Ovary (tissue), 9 donors: ENCODE results near the gene IRS1. TPM values are rescaled to one million over a fixed set of nuclear protein-coding genes. Genes with fewer than 3 reads are reported as not detected.
"Not testable (repeated sequence)": the region's sequence is repeated elsewhere in the genome, so short reads cannot be mapped to it uniquely, and the experiment has no call there.

Source experiments
- DNase-seq, 5 donors: peaks; one replicate each; pipeline ENCODE4 v3.0.0-alpha.2; 2019 to 2020
- H3K27ac ChIP-seq, 2 donors: fragments of 200-600 bp; one replicate each; pipeline versions ENCODE4 v1.5.1 to v1.8.0; 2019 to 2022
- H3K27me3 ChIP-seq: fragments of 200-600 bp; one replicate; pipeline ENCODE4 v1.8.0; 2022
- H3K36me3 ChIP-seq: fragments of 200-600 bp; sonication (generic); one replicate; pipeline ENCODE4 v1.5.1; 2019
- H3K4me1 ChIP-seq: one replicate; pipeline ENCODE4 v1.8.1; 2013; ENCODE audit warnings: mild to moderate bottlenecking, moderate library complexity; ENCODE audit not compliant: insufficient read depth
- H3K4me3 ChIP-seq: fragments of 200-600 bp; sonication (generic); one replicate; pipeline ENCODE4 v1.5.1; 2017
- H3K9me3 ChIP-seq, 2 donors: fragments of 200-600 bp in 1 of 2; sonication (generic) in 1 of 2; one replicate each; pipeline versions ENCODE4 v1.5.1 to v1.8.1; 2013 to 2019; ENCODE audit warnings: mild to moderate bottlenecking in 1 of 2, moderate library complexity in 1 of 2
- EP300 ChIP-seq: sonication (generic); formaldehyde crosslinking; IDR thresholded peaks from one replicate; pipeline ENCODE4 v1.6.1; 2017; ENCODE audit warnings: antibody characterized with exemption
- POLR2A ChIP-seq: fragments of 450-650 bp; IDR thresholded peaks from one replicate; pipeline ENCODE4 v1.6.1; 2017; ENCODE audit warnings: antibody characterized with exemption, mild to moderate bottlenecking, moderate library complexity
- WGBS, 3 donors: extraction: QIAGEN DNeasy Blood & Tissue Kit in 1 of 3; methylation state at CpG; one replicate each; pipeline versions ENCODE4 v1.1.5 to v1.1.7; 2013 to 2017; 5-methylcytosine and 5-hydroxymethylcytosine counted together
- intact Hi-C, 4 donors: fragments of 100-400 bp; cut with DNase I; formaldehyde crosslinking; loops; one replicate each; pipeline versions ENCODE4 v1.11.0 to v1.15.1; 2022 to 2023
- polyA plus RNA-seq, 2 donors: library from polyadenylated mRNA; stranded (reverse); fragments of 200-250 nt in 1 of 2; fragments of 350-450 nt in 1 of 2; fragmentation: Illumina TruSeq in 1 of 2; extraction: RNeasy Lipid Tissue Mini Kit (QIAGEN cat#74804) in 1 of 2; gene quantifications; one replicate each; pipeline ENCODE4 v1.2.3, GENCODE V29; 2013 to 2014
- total RNA-seq, 7 donors: library from RNA; depleted of rRNA in 2 of 7; stranded (reverse); fragments of >200 nt in 2 of 7; fragmentation: NEBNext Ultra II Directional in 3 of 7; extraction: Animal tissue kit (Norgen Biotek cat#: 25700) in 3 of 7; gene quantifications; one replicate each; pipeline versions ENCODE4 v1.1.0 to v1.2.4, GENCODE V29; 2016 to 2023
- TF ChIP-seq, protein P1 (sequence below), 3 donors: fragments of 450-650 bp in 2 of 3; fragments of 200-600 bp in 1 of 3; IDR thresholded peaks; one replicate each; pipeline versions ENCODE4 v1.5.1 to v1.8.0; 2016 to 2022; ENCODE audit warnings: antibody characterized with exemption in 3 of 3, mild to moderate bottlenecking in 1 of 3
- donor health status: DM: no; HTN: no; CAD: no; lungs with moderate emphysema.
- donor health status: DM: no; HTN: no; CAD: no.
- donor health status: Bipolar disorder and iron deficiency.
- donor health status: DM: yes; HTN: yes; CAD: no.
- donor health status: DM: no; HTN: no; CAD: no.
- donor health status: DM: yes; HTN: yes; CAD: no.

The IRS1 gene
- total and polyA plus RNA-seq, 9 donors, result 22.3 to 87.0 (median 44.1) TPM

DNA sequence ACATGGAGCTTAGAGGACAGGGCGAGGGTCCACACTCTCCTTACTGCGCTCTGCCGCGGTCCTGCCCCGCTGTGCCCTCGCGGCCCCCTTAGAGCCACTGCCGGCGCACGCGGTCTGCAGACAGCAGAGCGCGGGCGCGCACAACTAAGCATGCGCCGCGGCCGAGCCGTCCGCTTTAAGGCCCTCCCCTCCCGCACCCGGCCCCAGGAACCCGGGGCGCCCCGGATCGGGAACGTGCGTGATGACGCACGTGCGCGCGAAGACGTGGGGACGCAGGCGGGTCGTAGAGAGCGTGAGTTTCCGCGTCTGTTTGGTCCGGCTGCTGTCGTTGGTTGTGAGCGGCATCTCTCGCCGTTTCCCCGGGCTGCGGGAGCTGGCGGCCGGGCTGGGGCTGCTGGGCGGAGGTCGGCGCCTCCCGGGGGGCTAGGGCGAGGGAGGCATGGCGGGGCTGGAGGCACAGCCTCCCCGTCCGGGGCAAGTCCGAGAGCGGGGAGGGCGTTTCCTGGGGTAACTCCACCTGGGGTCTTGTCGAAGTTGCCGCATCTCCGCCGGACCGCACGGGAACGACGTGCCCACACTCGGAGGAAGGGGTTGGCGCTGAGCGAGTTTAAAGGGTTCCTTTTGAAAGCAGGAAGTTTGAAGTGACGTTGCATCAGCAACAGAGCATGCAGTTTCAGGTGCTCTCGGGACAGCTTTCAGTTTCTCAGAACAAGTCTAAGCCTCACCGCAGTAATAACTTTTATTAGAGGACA lies 36.4 kb upstream of the IRS1 start, which contains the start of gene RHBDD1:
Gene RHBDD1, plus strand, starts transcription at position 259 of the 752 bp plus-strand sequence. CDS start 28,640 bp downstream, outside the sequence.
- H3K9me3 ChIP-seq, result no peaks in the 10 kb centered on the region
- 1% methylated on average over 57 to 75 of the region's 75 CpGs for WGBS, 3 donors
- peak within 1 kb of the TSS; percentile 85 for H3K4me3 ChIP-seq
- peak; percentile 84 for TF ChIP-seq POLR2A
- TF ChIP-seq, protein P1, sequence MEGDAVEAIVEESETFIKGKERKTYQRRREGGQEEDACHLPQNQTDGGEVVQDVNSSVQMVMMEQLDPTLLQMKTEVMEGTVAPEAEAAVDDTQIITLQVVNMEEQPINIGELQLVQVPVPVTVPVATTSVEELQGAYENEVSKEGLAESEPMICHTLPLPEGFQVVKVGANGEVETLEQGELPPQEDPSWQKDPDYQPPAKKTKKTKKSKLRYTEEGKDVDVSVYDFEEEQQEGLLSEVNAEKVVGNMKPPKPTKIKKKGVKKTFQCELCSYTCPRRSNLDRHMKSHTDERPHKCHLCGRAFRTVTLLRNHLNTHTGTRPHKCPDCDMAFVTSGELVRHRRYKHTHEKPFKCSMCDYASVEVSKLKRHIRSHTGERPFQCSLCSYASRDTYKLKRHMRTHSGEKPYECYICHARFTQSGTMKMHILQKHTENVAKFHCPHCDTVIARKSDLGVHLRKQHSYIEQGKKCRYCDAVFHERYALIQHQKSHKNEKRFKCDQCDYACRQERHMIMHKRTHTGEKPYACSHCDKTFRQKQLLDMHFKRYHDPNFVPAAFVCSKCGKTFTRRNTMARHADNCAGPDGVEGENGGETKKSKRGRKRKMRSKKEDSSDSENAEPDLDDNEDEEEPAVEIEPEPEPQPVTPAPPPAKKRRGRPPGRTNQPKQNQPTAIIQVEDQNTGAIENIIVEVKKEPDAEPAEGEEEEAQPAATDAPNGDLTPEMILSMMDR (IDR thresholded peaks at IDR 0.05), result no peak
- no peaks in the 10 kb centered on the region for H3K36me3 ChIP-seq
- peak; percentile 92 to 96 (median 93) for DNase-seq
- peak within 1 kb of the TSS; percentile 90 to 95 for H3K27ac ChIP-seq
- intact Hi-C loops, result loop anchor here in 3 of 4 donors (10.0 kb wide), 1 partner anchor 149 kb away; no protein-coding TSS in a partner anchor
- no peaks in the 10 kb centered on the region for H3K4me1 ChIP-seq
- H3K27me3 ChIP-seq, result no peaks in the 10 kb centered on the region

DNA sequence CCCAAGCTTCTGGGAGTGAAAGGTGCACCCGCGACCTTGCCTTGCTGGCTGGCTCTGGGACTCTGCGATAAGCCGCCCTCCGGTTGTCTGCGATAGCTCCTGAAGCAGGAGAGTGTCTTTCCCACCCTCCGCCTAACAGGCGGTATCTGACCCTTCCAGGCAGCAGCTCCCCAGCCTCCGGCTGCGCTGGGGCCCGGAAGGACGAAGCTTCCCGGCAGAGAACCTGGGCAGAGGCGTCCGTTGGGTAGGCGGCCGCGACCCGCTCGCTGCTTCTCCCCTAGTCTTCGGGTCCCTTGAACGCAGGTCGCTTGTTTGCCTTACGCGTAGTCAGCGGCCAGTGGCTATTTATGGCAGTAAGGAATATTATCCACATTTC lies 35.8 kb upstream of the IRS1 start:
- WGBS, 3 donors, result 3 to 7% (median 4%) methylated on average over 26 of the region's 26 CpGs
- H3K27ac ChIP-seq, result peak overlapping the region; percentile 90 to 95

DNA sequence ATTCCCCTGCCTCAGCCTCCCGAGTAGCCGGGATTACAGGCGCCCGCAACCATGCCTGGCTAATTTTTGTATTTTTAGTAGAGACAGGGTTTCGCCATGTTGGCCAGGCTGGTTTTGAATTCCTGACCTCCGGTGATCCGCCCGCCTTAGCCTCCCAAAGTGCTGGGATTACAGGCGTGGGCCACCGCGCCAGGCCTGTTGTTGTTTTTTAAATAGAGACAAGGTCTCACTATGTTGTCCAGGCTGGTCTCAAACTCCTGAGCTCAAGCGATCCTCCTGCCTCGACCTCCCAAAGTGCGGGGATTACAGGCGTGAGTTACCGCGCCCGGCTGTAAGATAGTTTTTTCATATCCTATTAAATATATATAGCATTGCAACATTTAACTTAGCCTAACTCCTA lies 35.3 kb upstream of the IRS1 start:
- H3K9me3 ChIP-seq, H3K36me3 ChIP-seq, H3K27ac ChIP-seq, H3K4me1 ChIP-seq, H3K27me3 ChIP-seq: not testable (repeated sequence)
- peak in 3 of 5 donors; percentile 20 to 40 (median 24) for DNase-seq
- intact Hi-C loops, result loop anchor here in 3 of 4 donors (10.0 kb wide), 1 partner anchor 150 kb away; no protein-coding TSS in a partner anchor
- WGBS, 3 donors, result 90 to 96% (median 95%) methylated on average over 18 of the region's 18 CpGs
- peak overlapping the region; percentile 85 for H3K4me3 ChIP-seq

More for the DNA sequence above, 35.8 kb upstream of the IRS1 start:
- H3K4me3 ChIP-seq, result peak overlapping the region; percentile 85
- H3K4me1 ChIP-seq, result no peaks in the 10 kb centered on the region
- TF ChIP-seq, protein P1 (IDR thresholded peaks at IDR 0.05), result no peak
- TF ChIP-seq EP300 (no peak), POLR2A (no peak)
- intact Hi-C loops, result loop anchor here in 3 of 4 donors (10.0 kb wide), 1 partner anchor 149 kb away; no protein-coding TSS in a partner anchor
- no peaks in the 10 kb centered on the region for H3K36me3 ChIP-seq
- no peak for DNase-seq
- no peaks in the 10 kb centered on the region for H3K27me3 ChIP-seq
- H3K9me3 ChIP-seq, result no peaks in the 10 kb centered on the region

DNA sequence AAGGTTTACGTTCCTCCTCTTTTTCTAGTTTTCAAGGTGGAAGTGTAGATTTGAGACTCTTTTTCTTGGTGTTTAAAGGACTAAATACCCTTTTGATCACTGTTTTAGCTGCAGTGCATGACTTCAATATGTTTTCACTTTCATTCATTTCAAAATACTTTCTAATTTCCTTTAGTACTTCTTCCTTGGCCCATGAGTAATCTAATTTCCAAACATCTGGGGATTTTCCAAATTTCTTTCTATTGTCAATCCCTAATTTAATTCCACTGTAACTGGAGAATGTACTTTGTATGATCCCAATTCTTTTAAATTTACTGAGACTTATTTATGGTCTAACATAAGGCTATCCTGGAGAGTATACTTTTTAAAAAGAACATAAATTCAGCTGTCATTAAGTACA lies 32.4 kb upstream of the IRS1 start:
- H3K36me3 ChIP-seq, result no peaks in the 10 kb centered on the region
- no peak for DNase-seq
- TF ChIP-seq EP300 (no peak), POLR2A (no peak)
- TF ChIP-seq, protein P1 (IDR thresholded peaks at IDR 0.05), result no peak
- H3K9me3 ChIP-seq, result no peaks in the 10 kb centered on the region
- H3K4me1 ChIP-seq, result no peaks in the 10 kb centered on the region
- intact Hi-C loops, result loop anchor here in 3 of 4 donors (10.0 kb wide), 1 partner anchor 153 kb away; no protein-coding TSS in a partner anchor
- no peak overlapping the region for H3K27ac ChIP-seq
- H3K27me3 ChIP-seq, result no peaks in the 10 kb centered on the region
- WGBS, 3 donors, result 91 to 100% (median 95%) methylated on average over 1 of the region's 1 CpG
- no peak overlapping the region for H3K4me3 ChIP-seq

DNA sequence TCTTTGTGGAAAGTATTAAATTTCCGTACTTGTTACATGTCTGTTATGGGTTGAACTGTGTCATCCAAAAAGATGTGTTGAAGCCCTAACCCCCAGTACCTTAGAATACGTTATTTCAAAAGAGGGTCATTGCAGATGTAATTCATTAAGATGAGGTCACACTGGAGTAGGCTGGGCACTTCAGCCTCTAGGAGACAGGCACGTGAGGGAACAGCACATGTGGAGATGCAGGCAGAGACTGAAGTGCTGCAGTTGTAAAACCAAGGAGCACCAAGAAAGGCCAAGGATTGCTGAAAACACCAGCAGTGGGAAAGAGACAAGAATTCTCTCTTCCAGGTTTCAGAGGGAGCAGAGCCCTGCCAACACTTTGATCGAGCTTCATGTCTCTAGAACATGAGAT lies 31.6 kb upstream of the IRS1 start:
- H3K4me1 ChIP-seq, result no peaks in the 10 kb centered on the region
- no peak for DNase-seq
- no peak for TF ChIP-seq POLR2A
- TF ChIP-seq EP300, result no peak
- TF ChIP-seq, protein P1 (IDR thresholded peaks at IDR 0.05), result no peak
- H3K4me3 ChIP-seq, result no peak overlapping the region
- H3K36me3 ChIP-seq, result no peaks in the 10 kb centered on the region
- intact Hi-C loops, result loop anchor here in 3 of 4 donors (10.0 kb wide), 1 partner anchor 154 kb away; no protein-coding TSS in a partner anchor
- WGBS, 3 donors, result 80 to 84% (median 83%) methylated on average over 4 of the region's 4 CpGs
- H3K9me3 ChIP-seq, result no peaks in the 10 kb centered on the region
- no peaks in the 10 kb centered on the region for H3K27me3 ChIP-seq
- no peak overlapping the region for H3K27ac ChIP-seq
